SIG-M5 treated with dmso at 0.1 percent for 504 hours (cell line): ENCODE data around the gene GUCA2A.

Source experiments
- DNase-seq: peaks from one replicate; lab custom pipeline; 2025; ENCODE audit not compliant: unreplicated experiment; lab: John Stamatoyannopoulos, UW

GUCA2A gene

GRCh38 chr1:42177541-42177981 lies 13.0 kb upstream of the GUCA2A start:
- no peak for DNase-seq

- DNase-seq = peak; percentile 33
Measured at GRCh38 chr1:42176902-42177519, 12.5 kb upstream of the GUCA2A start.

DNA sequence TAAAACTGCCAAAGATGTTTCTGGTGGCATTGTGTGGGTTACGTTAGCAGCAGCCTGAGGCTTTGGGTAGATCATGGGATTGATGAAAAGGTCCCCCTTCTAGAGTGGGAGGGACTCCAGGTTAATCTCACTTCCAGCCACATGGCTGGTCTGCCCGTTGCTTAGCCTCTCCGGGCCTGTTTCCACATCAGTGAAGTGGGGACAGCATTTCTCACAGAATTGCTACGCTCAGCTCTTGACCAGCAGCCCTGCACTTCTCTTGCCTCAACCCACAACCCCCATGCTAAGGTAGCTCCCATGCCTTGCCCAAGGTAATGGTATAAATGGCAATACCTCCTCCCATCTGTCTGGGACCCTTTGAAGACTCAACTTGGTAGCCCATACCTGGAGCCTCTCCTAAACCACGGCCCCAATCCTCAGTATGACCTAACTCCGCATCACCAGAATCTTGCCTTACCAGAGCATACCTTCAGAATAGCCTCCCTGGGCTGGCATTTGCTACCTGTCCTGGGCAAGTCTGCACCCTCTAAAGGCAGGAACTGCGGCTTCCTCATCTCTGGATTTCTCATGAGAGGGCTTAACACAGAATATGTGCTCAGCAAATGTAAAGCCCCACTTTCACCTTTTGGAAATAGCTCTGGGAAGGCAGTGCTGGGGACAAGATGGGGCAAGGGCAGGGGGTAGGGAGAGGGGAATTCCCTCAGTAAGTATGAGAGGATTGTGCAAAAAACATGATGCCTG lies 10.9 kb upstream of the GUCA2A start:
- no peak for DNase-seq

DNA sequence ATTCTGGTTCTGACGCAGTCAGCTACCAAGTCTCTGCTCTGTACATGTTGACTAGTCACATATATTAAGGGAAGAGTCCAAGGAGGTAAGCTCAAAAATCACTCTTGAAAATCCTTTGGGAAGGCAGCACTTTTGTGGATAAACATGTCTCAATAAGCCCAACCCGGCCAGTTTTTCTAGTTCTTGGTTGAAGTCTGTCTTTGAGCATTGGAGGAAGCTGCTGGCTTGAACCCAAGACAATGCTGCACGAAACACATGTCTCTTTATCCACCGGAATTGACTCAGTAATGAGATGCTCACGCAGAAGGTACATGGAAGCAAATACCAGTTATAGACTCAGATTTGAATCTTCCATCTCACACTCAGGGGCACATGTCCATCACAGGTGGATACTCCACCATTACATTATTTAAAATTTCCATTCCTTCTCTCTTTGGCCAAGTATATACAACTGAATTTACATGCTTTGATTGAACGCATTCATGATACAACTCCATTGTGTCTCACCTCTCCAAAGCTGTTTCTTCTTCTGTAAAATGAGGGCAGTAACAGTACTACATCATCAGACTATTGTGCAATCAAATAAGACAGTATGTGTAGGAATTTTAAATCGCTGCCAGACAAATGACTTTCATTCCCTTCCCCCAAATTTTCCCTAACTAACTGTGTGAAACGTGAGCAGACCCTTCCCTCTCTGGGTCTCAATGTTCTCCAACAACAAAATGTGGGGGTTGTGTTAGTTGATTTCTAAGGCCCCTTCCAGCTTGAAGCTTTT lies 9.6 kb upstream of the GUCA2A start:
- no peak for DNase-seq

- peak; percentile 15 for DNase-seq
Measured at GRCh38 chr1:42173155-42173933, 8.8 kb upstream of the GUCA2A start.

DNA sequence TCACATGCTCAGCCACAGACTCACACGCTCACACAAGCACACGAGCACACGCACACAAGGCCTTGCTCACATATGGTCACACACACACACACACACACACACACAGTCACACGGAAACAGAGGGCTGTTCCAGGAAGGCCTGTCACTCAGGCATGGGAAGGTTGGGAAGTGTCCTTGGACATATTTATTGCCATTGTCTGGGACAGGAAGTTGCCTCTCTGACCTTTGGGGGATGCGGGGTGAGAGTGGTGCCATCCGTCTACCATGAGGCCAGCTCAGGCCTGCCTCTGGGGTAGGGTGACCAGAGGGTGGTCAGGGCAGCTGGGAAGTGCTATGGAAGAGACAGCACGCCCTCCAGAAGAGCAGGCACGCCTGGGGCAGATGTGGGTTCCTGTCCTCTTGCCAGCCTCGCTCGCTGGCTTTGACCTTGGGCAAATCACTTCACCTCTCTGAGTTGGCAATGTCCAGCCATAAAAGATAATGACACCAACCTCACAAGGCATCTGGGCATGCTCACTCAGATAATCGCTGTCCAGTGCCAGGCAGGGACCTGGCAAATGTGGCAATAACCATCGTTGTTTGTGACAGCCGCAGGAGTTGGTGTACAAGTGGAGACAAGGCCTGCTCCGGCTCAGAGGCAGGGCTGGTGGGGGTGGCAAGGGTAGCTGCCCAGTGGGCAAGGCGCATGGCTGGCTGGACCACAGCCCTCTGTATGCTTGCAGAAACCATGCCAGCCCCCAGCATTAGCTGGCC lies 8.0 kb upstream of the GUCA2A start:
- no peak for DNase-seq

DNA sequence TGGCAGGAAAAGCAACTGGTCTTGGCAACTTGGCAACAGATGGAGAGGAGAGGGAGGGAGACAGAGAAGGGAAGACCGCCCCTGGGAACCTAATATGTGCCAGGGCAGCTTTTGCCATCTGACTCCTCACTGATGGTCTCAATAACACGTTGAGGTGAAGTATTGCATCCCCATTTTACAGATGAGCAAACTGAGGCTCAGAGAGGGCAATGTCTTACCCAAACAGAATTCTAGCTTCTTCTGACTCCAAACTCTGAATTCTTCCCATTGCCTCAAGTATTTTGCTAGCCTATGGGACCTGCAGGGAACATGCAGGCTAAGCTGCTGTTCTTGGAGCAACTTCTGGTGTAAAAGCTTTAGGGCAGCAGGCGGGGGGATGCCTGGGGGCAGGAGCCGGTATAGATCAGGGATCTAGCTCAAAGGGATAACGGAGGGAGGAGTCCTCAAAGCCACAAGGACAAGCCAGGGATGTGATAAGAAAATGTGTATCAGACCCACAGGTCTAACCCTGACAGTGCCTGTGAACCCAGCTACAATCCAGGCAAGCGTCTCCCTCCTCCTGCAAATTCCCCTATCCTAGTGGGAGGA lies 7.2 kb upstream of the GUCA2A start:
- DNase-seq = no peak

- DNase-seq = no peak
Measured at GRCh38 chr1:42170779-42171621, 6.5 kb upstream of the GUCA2A start.

DNA sequence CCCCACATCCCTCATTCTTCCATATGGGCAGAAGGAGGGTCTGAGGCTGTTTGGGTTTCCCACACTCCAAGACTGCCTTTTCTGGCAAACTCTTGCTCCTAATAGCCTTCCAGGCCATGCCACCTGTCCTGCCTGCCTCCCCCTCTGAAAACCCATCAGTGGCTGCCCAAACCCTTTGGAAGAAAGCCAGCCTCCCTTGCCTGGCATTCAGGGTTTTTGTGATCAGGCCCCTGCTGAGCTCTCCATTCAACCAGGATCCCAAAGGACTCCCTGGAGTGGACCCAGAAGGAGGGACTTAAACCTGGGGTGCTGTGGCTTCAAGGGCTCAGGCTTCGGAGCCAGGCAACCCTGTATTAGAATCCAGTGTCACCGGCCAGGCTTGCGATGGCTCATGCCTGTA lies 4.2 kb upstream of the GUCA2A start:
- DNase-seq = no peak

GRCh38 chr1:42168391-42168670 lies 3.8 kb upstream of the GUCA2A start:
- no peak for DNase-seq

- no peak for DNase-seq
Measured at GRCh38 chr1:42167611-42168390, 3.3 kb upstream of the GUCA2A start.

- DNase-seq = peak; percentile 37
Measured at GRCh38 chr1:42165511-42166210, 1.1 kb upstream of the GUCA2A start.

DNA sequence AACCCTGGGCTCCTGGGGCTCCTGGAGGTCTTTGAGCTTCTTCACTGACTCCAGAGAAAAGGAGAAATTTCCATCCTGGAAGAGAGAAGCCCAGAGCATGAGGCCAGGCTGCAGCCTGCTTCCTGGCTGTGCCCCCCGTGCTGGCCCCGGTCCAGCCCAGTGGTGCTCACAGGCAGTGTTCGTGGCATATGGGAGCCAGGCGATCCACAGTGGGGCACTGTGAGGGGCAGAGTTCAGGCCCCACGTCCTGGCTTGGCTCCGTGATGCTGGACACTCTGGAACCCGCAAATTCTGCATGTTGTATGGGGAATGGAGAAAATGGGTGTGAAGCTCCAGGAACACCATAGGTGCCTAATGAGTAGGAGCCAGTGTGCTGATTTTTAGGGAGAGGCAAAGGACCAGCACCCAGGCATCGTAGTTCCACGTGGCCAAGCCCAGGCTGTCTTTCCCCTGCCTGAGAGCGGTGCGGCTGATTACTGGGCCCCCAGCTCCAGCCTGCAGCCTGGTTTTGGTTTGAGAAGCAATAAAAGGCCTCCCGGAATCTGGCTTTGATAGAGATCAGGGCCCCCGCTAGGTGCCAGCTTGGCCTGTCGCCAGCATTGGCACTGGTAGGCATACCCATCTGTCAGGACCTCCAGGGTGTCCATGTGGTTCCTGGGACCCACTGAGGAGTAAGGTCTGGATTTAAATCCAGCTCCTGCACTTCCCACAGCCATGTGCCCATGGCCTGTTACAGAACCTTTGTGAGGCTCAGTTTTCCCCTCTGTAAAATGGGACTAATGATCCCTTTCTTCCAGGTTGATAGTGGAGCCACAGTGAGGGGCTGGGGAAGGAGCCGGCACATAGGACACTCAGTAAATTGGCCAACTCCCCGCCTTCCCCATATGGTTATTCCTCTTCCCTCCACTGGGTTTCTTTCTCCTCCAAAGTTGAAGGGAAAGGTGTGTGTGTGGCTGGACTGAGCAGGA lies 725 bp downstream of the GUCA2A start:
- no peak for DNase-seq

DNA sequence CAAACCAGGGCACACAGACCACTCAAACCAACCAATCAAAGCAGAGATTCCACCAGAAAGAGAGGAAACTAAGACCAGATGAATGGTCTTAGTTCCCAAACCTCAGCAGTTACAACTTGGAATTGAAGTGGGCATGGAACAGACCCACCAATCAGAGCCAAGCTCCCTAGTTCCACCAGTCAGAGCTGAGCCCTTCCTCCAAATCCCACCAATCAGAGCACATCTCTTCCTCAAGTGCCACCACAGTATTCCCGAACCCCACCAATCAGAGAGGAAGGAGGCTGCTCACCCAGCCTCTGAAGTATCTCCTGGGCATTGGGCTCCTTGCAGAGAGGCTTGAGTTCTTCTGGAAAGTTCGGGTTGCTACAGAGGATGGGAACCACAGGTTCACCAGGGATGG lies 1.4 kb downstream of the GUCA2A start:
- DNase-seq = no peak

GRCh38 chr1:42162181-42162580 lies 2.4 kb downstream of the GUCA2A start:
- no peak for DNase-seq

- no peak for DNase-seq
Measured at GRCh38 chr1:42158189-42158588, 6.4 kb downstream of the GUCA2A start.

DNA sequence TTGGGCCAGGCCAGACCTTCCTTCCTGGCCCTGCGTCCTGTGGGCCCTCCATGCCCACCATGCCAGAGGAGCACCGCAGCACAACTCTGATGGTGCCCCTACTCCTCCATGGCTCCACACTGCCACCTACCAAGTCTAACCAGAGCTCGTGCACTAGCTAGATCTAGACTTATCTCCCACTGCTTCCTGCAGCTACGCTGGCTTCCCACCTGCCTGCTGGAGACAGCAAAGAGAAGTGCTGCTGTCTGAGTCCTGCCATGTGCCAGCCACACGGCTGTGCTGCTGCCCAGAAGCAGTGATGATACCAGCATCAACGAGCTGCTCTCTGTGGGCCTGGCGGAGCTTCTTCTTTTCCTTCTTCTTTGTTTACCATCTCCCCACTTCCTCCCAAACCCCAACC lies 6.9 kb downstream of the GUCA2A start:
- no peak for DNase-seq
